CD14-positive monocyte (primary cell): Measurements from ENCODE around the gene ASB6. TPM values are rescaled to one million over a fixed set of nuclear protein-coding genes. Genes with fewer than 3 reads are reported as not detected.

ENCODE experiments used
- DNase-seq, 3 donors: peaks; one replicate each; pipeline ENCODE4 v3.0.0-alpha.2; 2011 to 2022
- H2AFZ ChIP-seq: 2 replicates; pipeline ENCODE4 v1.6.0; 2012; ENCODE audit warnings: mild to moderate bottlenecking, low read depth, low read length, inconsistent platforms; ENCODE audit not compliant: insufficient read depth, poor library complexity, severe bottlenecking
- H3K27ac ChIP-seq, 2 donors: 1 replicate in 1 of 2; 2 replicates in 1 of 2; pipeline ENCODE4 v1.5.1; 2012 to 2013; ENCODE audit warnings: low read length in 2 of 2, control low read depth in 1 of 2, inconsistent platforms in 1 of 2, low read depth in 1 of 2, mild to moderate bottlenecking in 1 of 2
- H3K27me3 ChIP-seq, 2 donors: one replicate each; pipeline versions ENCODE4 v1.6.0 to v1.6.1; 2011 to 2013; ENCODE audit warnings: low read length in 2 of 2; ENCODE audit not compliant: control insufficient read depth in 2 of 2, insufficient read depth in 2 of 2
- H3K36me3 ChIP-seq, 2 donors: replicated peaks in 1 of 2; 1 replicate in 1 of 2; 2 replicates in 1 of 2; pipeline versions ENCODE4 v1.5.1 to v1.6.1; 2012 to 2013; ENCODE audit warnings: low read length in 2 of 2, control low read depth in 1 of 2, inconsistent platforms in 1 of 2, mild to moderate bottlenecking in 1 of 2; ENCODE audit not compliant: insufficient read depth in 2 of 2, control insufficient read depth in 1 of 2
- H3K4me1 ChIP-seq, 2 donors: 1 replicate in 1 of 2; 2 replicates in 1 of 2; pipeline versions ENCODE4 v1.5.1 to v1.6.1; 2012 to 2013; ENCODE audit warnings: low read length in 2 of 2, control low read depth in 1 of 2, inconsistent platforms in 1 of 2, mild to moderate bottlenecking in 1 of 2, moderate library complexity in 1 of 2; ENCODE audit not compliant: insufficient read depth in 2 of 2, control insufficient read depth in 1 of 2
- H3K4me2 ChIP-seq: replicated peaks from 2 replicates; pipeline ENCODE3; 2012; ENCODE audit warnings: low read length, moderate library complexity, mild to moderate bottlenecking; ENCODE audit not compliant: poor library complexity, severe bottlenecking; ENCODE audit errors: extremely low read depth
- H3K4me3 ChIP-seq, 3 experiments: fragments of 200-600 bp in 1 of 3; sonication (generic) in 1 of 3; replicated peaks in 1 of 3; 1 replicate in 2 of 3; 2 replicates in 1 of 3; pipeline ENCODE4 v1.5.1; 2011 to 2013; ENCODE audit warnings: low read length in 3 of 3, mild to moderate bottlenecking in 3 of 3, control low read depth in 2 of 3, low read depth in 2 of 3, inconsistent platforms in 1 of 3, moderate library complexity in 1 of 3
- H3K79me2 ChIP-seq: 2 replicates; pipeline ENCODE4 v1.6.0; 2012; ENCODE audit warnings: mild to moderate bottlenecking, control low read depth, inconsistent platforms, low read length, moderate library complexity; ENCODE audit not compliant: insufficient read depth
- H3K9ac ChIP-seq: 2 replicates; pipeline ENCODE4 v1.6.0; 2017; ENCODE audit warnings: low read length, mild to moderate bottlenecking; ENCODE audit not compliant: insufficient read depth, poor library complexity, severe bottlenecking
- H3K9me3 ChIP-seq, 2 donors: replicated peaks in 1 of 2; 1 replicate in 1 of 2; 2 replicates in 1 of 2; pipeline versions ENCODE4 v1.5.1 to v1.6.1; 2012 to 2013; ENCODE audit warnings: low read length in 2 of 2, control low read depth in 1 of 2; ENCODE audit not compliant: control insufficient read depth in 1 of 2, insufficient read depth in 1 of 2
- H4K20me1 ChIP-seq: 2 replicates; pipeline ENCODE4 v1.6.0; 2012; ENCODE audit warnings: mild to moderate bottlenecking, low read length, control low read depth, moderate library complexity; ENCODE audit not compliant: insufficient read depth
- H3K27ac Mint-ChIP-seq, 7 donors: one replicate each; pipeline ENCODE4 v1.8.0; 2020; ENCODE audit warnings: mild to moderate bottlenecking in 7 of 7, mixed read lengths in 7 of 7, moderate library complexity in 6 of 7, inconsistent platforms in 2 of 7
- H3K27me3 Mint-ChIP-seq, 3 donors: one replicate each; pipeline ENCODE4 v1.8.0; 2021 to 2022; ENCODE audit warnings: low read depth in 3 of 3, mild to moderate bottlenecking in 3 of 3, mixed read lengths in 3 of 3, moderate library complexity in 3 of 3, inconsistent platforms in 1 of 3
- H3K36me3 Mint-ChIP-seq, 2 donors: one replicate each; pipeline ENCODE4 v1.8.0; 2020; ENCODE audit warnings: mixed read lengths in 2 of 2, inconsistent platforms in 1 of 2, mild to moderate bottlenecking in 1 of 2
- H3K4me1 Mint-ChIP-seq: one replicate; pipeline ENCODE4 v1.8.0; 2020; ENCODE audit warnings: mild to moderate bottlenecking, mixed read lengths
- H3K4me3 Mint-ChIP-seq, 2 donors: one replicate each; pipeline ENCODE4 v1.8.0; 2020; ENCODE audit warnings: mild to moderate bottlenecking in 2 of 2, mixed read lengths in 2 of 2, moderate library complexity in 1 of 2
- H3K9me3 Mint-ChIP-seq, 7 donors: one replicate each; pipeline ENCODE4 v1.8.0; 2020 to 2022; ENCODE audit warnings: mixed read lengths in 7 of 7, mild to moderate bottlenecking in 6 of 7, moderate library complexity in 6 of 7, inconsistent platforms in 2 of 7
- CTCF ChIP-seq: fragments of 200-600 bp; IDR thresholded peaks from one replicate; pipeline ENCODE4 v1.8.0; 2022; ENCODE audit warnings: antibody characterized with exemption, mild to moderate bottlenecking
- WGBS: methylation state at CpG from one replicate; pipeline ENCODE4 v1.1.5; 2013; ENCODE audit warnings: missing lambda C conversion rate; ENCODE audit not compliant: insufficient coverage; 5-methylcytosine and 5-hydroxymethylcytosine counted together
- intact Hi-C, 2 donors: fragments of 100-400 bp; cut with micrococcal nuclease; formaldehyde crosslinking; loops; one replicate each; pipeline versions ENCODE4 v1.15.0 to v1.15.1; 2023
- polyA plus RNA-seq, 3 donors: library from polyadenylated mRNA; depleted of rRNA in 1 of 3; unstranded in 2 of 3; stranded (reverse) in 1 of 3; fragments of 300-500 nt in 2 of 3; fragments of >200 nt in 1 of 3; fragmentation: Illumina TruSeq in 2 of 3; gene quantifications; 1 replicate in 2 of 3; 2 replicates in 1 of 3; pipeline ENCODE4 v1.2.3, GENCODE V29; 2012 to 2021

The ASB6 gene
- polyA plus RNA-seq, 3 donors: 8.1 to 21.1 (median 10.1) TPM

GRCh38 chr9:129633207-129633606, 8.7 kb downstream of the ASB6 start:
- no peak for DNase-seq
- Histone ChIP-seq H3K27me3 (no peaks in the 10 kb centered on the region), H4K20me1 (peaks cover 95% of the 10 kb centered on the region), H2AFZ (no peak overlapping the region), H3K4me2 (no peak overlapping the region), H3K4me1 (peaks cover 0 to 6% of the 10 kb centered on the region in 2 donors), H3K9me3 (no peaks in the 10 kb centered on the region), H3K27ac (no peak overlapping the region), H3K36me3 (peaks cover 50 to 85% of the 10 kb centered on the region in 2 donors), H3K79me2 (peaks cover 58% of the 10 kb centered on the region), H3K9ac (no peak overlapping the region), H3K4me3 (no peak overlapping the region)
- Mint-ChIP-seq H3K27me3 (no peaks in the 10 kb centered on the region), H3K27ac (peak overlapping the region in 2 of 7 donors; percentile 63 to 68), H3K36me3 (peaks cover 56 to 84% of the 10 kb centered on the region in 2 donors), H3K4me1 (peaks cover 25% of the 10 kb centered on the region), H3K4me3 (no peak overlapping the region), H3K9me3 (no peaks in the 10 kb centered on the region)
- 100% methylated on average over 1 of the region's 4 CpGs for WGBS
- intact Hi-C loops: no loop called here
- no peak for TF ChIP-seq CTCF

- Histone ChIP-seq H3K9ac (no peak overlapping the region), H3K27ac (peak overlapping the region in 1 of 2 donors; percentile 4), H3K9me3 (no peaks in the 10 kb centered on the region), H3K36me3 (peaks cover 44 to 78% of the 10 kb centered on the region in 2 donors), H3K79me2 (peaks cover 66% of the 10 kb centered on the region), H3K27me3 (no peaks in the 10 kb centered on the region), H4K20me1 (peaks cover 95% of the 10 kb centered on the region), H3K4me3 (no peak overlapping the region), H2AFZ (no peak overlapping the region), H3K4me2 (no peak overlapping the region), H3K4me1 (peaks cover 7 to 13% of the 10 kb centered on the region in 2 donors)
- DNase-seq: no peak
- no peak for TF ChIP-seq CTCF
- Mint-ChIP-seq H3K4me1 (peaks cover 24% of the 10 kb centered on the region), H3K36me3 (peaks cover 51 to 78% of the 10 kb centered on the region in 2 donors), H3K27ac (peak overlapping the region in 3 of 7 donors; percentile 27 to 46 (median 27)), H3K4me3 (no peak overlapping the region), H3K27me3 (no peaks in the 10 kb centered on the region), H3K9me3 (no peaks in the 10 kb centered on the region)
- WGBS: 92% methylated on average over 2 of the region's 13 CpGs
- intact Hi-C loops: no loop called here
Measured at GRCh38 chr9:129632460-129632859, 9.5 kb downstream of the ASB6 start.
